GM19438 (cell line): ENCODE results near the gene PSMC6.

ENCODE experiments used
- ATAC-seq: cut with Tn5 transposase; IDR thresholded peaks from one replicate; pipeline ENCODE4 v1.9.1; 2021; ENCODE audit warnings: low read depth; ENCODE audit not compliant: unreplicated experiment

Gene PSMC6

GRCh38 chr14:52706724-52707706 lies at the start of gene PSMC6:
Gene PSMC6, plus strand, starts transcription at chr14:52707200. Its CDS starts 20 bp downstream, at chr14:52707220.
- ATAC-seq: peak; percentile 98

- ATAC-seq: no peak
Measured at GRCh38 chr14:52660325-52660724, 46.7 kb upstream of the PSMC6 start.

GRCh38 chr14:52660832-52661231 lies 46.2 kb upstream of the PSMC6 start:
- no peak for ATAC-seq

- ATAC-seq: no peak
Measured at GRCh38 chr14:52661314-52661713, 45.7 kb upstream of the PSMC6 start.

- ATAC-seq: no peak
Measured at GRCh38 chr14:52663850-52664249, 43.1 kb upstream of the PSMC6 start.

- no peak for ATAC-seq
Measured at GRCh38 chr14:52678591-52678990, 28.4 kb upstream of the PSMC6 start.

GRCh38 chr14:52683985-52684520 lies 22.9 kb upstream of the PSMC6 start:
- ATAC-seq: no peak

GRCh38 chr14:52686176-52686575 lies 20.8 kb upstream of the PSMC6 start:
- ATAC-seq: no peak

GRCh38 chr14:52690983-52691760 lies 15.8 kb upstream of the PSMC6 start:
- no peak for ATAC-seq

- no peak for ATAC-seq
Measured at GRCh38 chr14:52692248-52692962, 14.6 kb upstream of the PSMC6 start.

GRCh38 chr14:52693036-52693435 lies 14.0 kb upstream of the PSMC6 start:
- no peak for ATAC-seq

GRCh38 chr14:52693532-52693931 lies 13.5 kb upstream of the PSMC6 start:
- no peak for ATAC-seq

GRCh38 chr14:52694761-52695480 lies 12.1 kb upstream of the PSMC6 start:
- ATAC-seq: peak; percentile 64

GRCh38 chr14:52695481-52696091 lies 11.4 kb upstream of the PSMC6 start, which contains the start of gene ERO1A:
Gene ERO1A, minus strand, starts transcription at chr14:52695558. Its CDS starts 77 bp downstream, at chr14:52695481.
- peak; percentile 60 for ATAC-seq

GRCh38 chr14:52700701-52701172 lies 6.3 kb upstream of the PSMC6 start:
- ATAC-seq: no peak

- no peak for ATAC-seq
Measured at GRCh38 chr14:52701223-52701622, 5.8 kb upstream of the PSMC6 start.

GRCh38 chr14:52703225-52703624 lies 3.8 kb upstream of the PSMC6 start:
- no peak for ATAC-seq

- no peak for ATAC-seq
Measured at GRCh38 chr14:52703664-52704063, 3.3 kb upstream of the PSMC6 start.

- no peak for ATAC-seq
Measured at GRCh38 chr14:52706286-52706685, 714 bp upstream of the PSMC6 start.
